B cell (primary cell): ENCODE measurements around the gene PRRC1. TPM values are rescaled to one million over a fixed set of nuclear protein-coding genes. Genes with fewer than 3 reads are reported as not detected.

Experiments used
- ATAC-seq: fragments of 200-7000 bp; cut with Tn5 transposase; one replicate; pipeline ENCODE4 v1.10.0; 2021; ENCODE audit warnings: low read depth, mild to moderate bottlenecking, moderate number of reproducible peaks, moderate library complexity
- CTCF ChIA-PET: fragments of 350-600 bp; sonication (Branson Sonifier 250); formaldehyde crosslinking; loops from one replicate; lab custom pipeline; 2021; ENCODE audit warnings: antibody characterized with exemption, inconsistent platforms; lab: Charles Lee
- POLR2A ChIA-PET: fragments of 350-600 bp; sonication (Branson Sonifier 250); formaldehyde crosslinking; loops from one replicate; lab custom pipeline; 2021; ENCODE audit warnings: antibody characterized with exemption; lab: Charles Lee
- DNase-seq: peaks from one replicate; pipeline ENCODE4 v3.0.0; 2013
- H2AFZ ChIP-seq: 2 replicates; pipeline ENCODE4 v1.6.1; 2012; ENCODE audit warnings: mild to moderate bottlenecking, low read depth, low read length; ENCODE audit not compliant: insufficient read depth, poor library complexity, severe bottlenecking
- H3K27ac ChIP-seq, 2 donors: 1 replicate in 1 of 2; 2 replicates in 1 of 2; pipeline ENCODE4 v1.5.1; 2012 to 2013; ENCODE audit warnings: low read length in 2 of 2, mild to moderate bottlenecking in 2 of 2, moderate library complexity in 1 of 2
- H3K27me3 ChIP-seq, 4 experiments: fragments of 200-600 bp in 1 of 4; sonication (generic) in 1 of 4; replicated peaks in 1 of 4; 1 replicate in 2 of 4; 2 replicates in 2 of 4; pipeline versions ENCODE4 v1.6.1 to v1.7.0; 2013 to 2016; ENCODE audit warnings: low read length in 3 of 4, mild to moderate bottlenecking in 2 of 4, mixed read lengths in 1 of 4, moderate library complexity in 1 of 4; ENCODE audit not compliant: insufficient read depth in 4 of 4, control insufficient read depth in 3 of 4; ENCODE audit errors: control extremely low read depth in 1 of 4
- H3K36me3 ChIP-seq, 2 experiments: replicated peaks in 1 of 2; 1 replicate in 1 of 2; 2 replicates in 1 of 2; pipeline versions ENCODE4 v1.6.1 to v1.7.1; 2013; ENCODE audit warnings: low read length in 1 of 2; ENCODE audit not compliant: insufficient read depth in 2 of 2, control insufficient read depth in 1 of 2; ENCODE audit errors: control extremely low read depth in 1 of 2, extremely low read depth in 1 of 2
- H3K4me1 ChIP-seq, 2 donors: fragments of 200-600 bp in 1 of 2; sonication (generic) in 1 of 2; 1 replicate in 1 of 2; 2 replicates in 1 of 2; pipeline versions ENCODE4 v1.5.1 to v1.6.1; 2013 to 2017; ENCODE audit warnings: low read length in 2 of 2; ENCODE audit not compliant: control insufficient read depth in 2 of 2, insufficient read depth in 2 of 2
- H3K4me2 ChIP-seq: replicated peaks from 2 replicates; pipeline ENCODE3; 2012; ENCODE audit warnings: mild to moderate bottlenecking, low read depth, low read length; ENCODE audit not compliant: poor library complexity, severe bottlenecking
- H3K4me3 ChIP-seq, 5 experiments: fragments of 200-600 bp in 1 of 5; sonication (generic) in 1 of 5; 1 replicate in 3 of 5; 2 replicates in 2 of 5; pipeline versions ENCODE4 v1.5.1 to v1.7.0; 2011 to 2016; ENCODE audit warnings: low read length in 4 of 5, mild to moderate bottlenecking in 4 of 5, low read depth in 2 of 5, control low read depth in 1 of 5, moderate library complexity in 1 of 5; ENCODE audit not compliant: insufficient read depth in 1 of 5; ENCODE audit errors: control extremely low read depth in 1 of 5, extremely low read depth in 1 of 5
- H3K79me2 ChIP-seq: fragments of 200-600 bp; sonication (generic); one replicate; pipeline ENCODE4 v1.6.0; 2016; ENCODE audit warnings: low read length; ENCODE audit not compliant: control insufficient read depth, insufficient read depth
- H3K9ac ChIP-seq: fragments of 200-600 bp; sonication (generic); 2 replicates; pipeline ENCODE4 v1.6.1; 2017; ENCODE audit warnings: mild to moderate bottlenecking, low read length, moderate library complexity
- H3K9me3 ChIP-seq, 3 donors: one replicate each; pipeline versions ENCODE4 v1.6.1 to v1.7.1; 2013; ENCODE audit warnings: low read length in 2 of 3; ENCODE audit not compliant: control insufficient read depth in 2 of 3, insufficient read depth in 1 of 3; ENCODE audit errors: control extremely low read depth in 1 of 3
- H4K20me1 ChIP-seq: 2 replicates; pipeline ENCODE4 v1.6.0; 2012; ENCODE audit warnings: mild to moderate bottlenecking, low read length; ENCODE audit not compliant: insufficient read depth, control insufficient read depth, poor library complexity, severe bottlenecking
- H3K27ac Mint-ChIP-seq: one replicate; pipeline ENCODE4 v1.8.0; 2021; ENCODE audit warnings: mixed read lengths
- H3K27me3 Mint-ChIP-seq: one replicate; pipeline ENCODE4 v1.8.0; 2021; ENCODE audit warnings: mixed read lengths
- H3K4me1 Mint-ChIP-seq: one replicate; pipeline ENCODE4 v1.8.0; 2021; ENCODE audit warnings: mixed read lengths
- H3K4me3 Mint-ChIP-seq: one replicate; pipeline ENCODE4 v1.8.0; 2021; ENCODE audit warnings: mixed read lengths
- H3K9me3 Mint-ChIP-seq: one replicate; pipeline ENCODE4 v1.8.0; 2022; ENCODE audit warnings: mixed read lengths; ENCODE audit not compliant: insufficient read depth
- EZH2 ChIP-seq: IDR thresholded peaks from 2 replicates; pipeline ENCODE4 v1.6.1; 2012; ENCODE audit warnings: borderline replicate concordance, low read depth, mild to moderate bottlenecking, moderate library complexity, low read length; ENCODE audit not compliant: insufficient read depth, poor library complexity, severe bottlenecking
- WGBS: methylation state at CpG from one replicate; pipeline ENCODE4 v1.1.5; 2013; ENCODE audit warnings: missing lambda C conversion rate; ENCODE audit not compliant: insufficient coverage; 5-methylcytosine and 5-hydroxymethylcytosine counted together
- intact Hi-C: fragments of 100-400 bp; cut with micrococcal nuclease; formaldehyde crosslinking; loops from one replicate; pipeline ENCODE4 v1.10.0; 2022
- polyA plus RNA-seq: library from polyadenylated mRNA; depleted of rRNA; stranded (reverse); fragments of >200 nt; gene quantifications from 2 replicates; pipeline ENCODE4 v1.2.3, GENCODE V29; 2012
- total RNA-seq, 2 donors: library from RNA; stranded (reverse); fragments of 120-200 nt in 1 of 2; gene quantifications; 1 replicate in 1 of 2; 2 replicates in 1 of 2; pipeline versions ENCODE4 v1.2.3 to v1.2.4, GENCODE V29; 2013 to 2022
- TF ChIP-seq, protein P1 (sequence below): fragments of 200-600 bp; IDR thresholded peaks from one replicate; pipeline ENCODE4 v1.8.0; 2022; ENCODE audit warnings: antibody characterized with exemption, mild to moderate bottlenecking

The PRRC1 gene
- total and polyA plus RNA-seq, 2 donors (not counting 1 experiment from before 2014, with no cell fraction given): 9.7 to 35.5 TPM

GRCh38 chr5:127586811-127587210 is 69.4 kb downstream of the PRRC1 start:
- Mint-ChIP-seq H3K27ac (no peak overlapping the region), H3K9me3 (peaks cover 2% of the 10 kb centered on the region), H3K27me3 (peaks cover 4% of the 10 kb centered on the region), H3K4me1 (peaks cover 12% of the 10 kb centered on the region), H3K4me3 (no peak overlapping the region)
- Histone ChIP-seq H3K36me3 (no peaks in the 10 kb centered on the region), H2AFZ (no peak overlapping the region), H3K4me1 (peaks cover 0 to 5% of the 10 kb centered on the region in 2 donors), H3K4me2 (no peak overlapping the region), H3K9me3 (no peaks in the 10 kb centered on the region), H3K4me3 (no peak overlapping the region), H3K79me2 (no peaks in the 10 kb centered on the region), H3K9ac (no peak overlapping the region), H4K20me1 (no peaks in the 10 kb centered on the region), H3K27me3 (no peaks in the 10 kb centered on the region), H3K27ac (no peak overlapping the region)
- ChIA-PET POLR2A (no interaction called here), CTCF (no interaction called here)
- ATAC-seq (no peak), DNase-seq (no peak)
- TF ChIP-seq, protein P1, sequence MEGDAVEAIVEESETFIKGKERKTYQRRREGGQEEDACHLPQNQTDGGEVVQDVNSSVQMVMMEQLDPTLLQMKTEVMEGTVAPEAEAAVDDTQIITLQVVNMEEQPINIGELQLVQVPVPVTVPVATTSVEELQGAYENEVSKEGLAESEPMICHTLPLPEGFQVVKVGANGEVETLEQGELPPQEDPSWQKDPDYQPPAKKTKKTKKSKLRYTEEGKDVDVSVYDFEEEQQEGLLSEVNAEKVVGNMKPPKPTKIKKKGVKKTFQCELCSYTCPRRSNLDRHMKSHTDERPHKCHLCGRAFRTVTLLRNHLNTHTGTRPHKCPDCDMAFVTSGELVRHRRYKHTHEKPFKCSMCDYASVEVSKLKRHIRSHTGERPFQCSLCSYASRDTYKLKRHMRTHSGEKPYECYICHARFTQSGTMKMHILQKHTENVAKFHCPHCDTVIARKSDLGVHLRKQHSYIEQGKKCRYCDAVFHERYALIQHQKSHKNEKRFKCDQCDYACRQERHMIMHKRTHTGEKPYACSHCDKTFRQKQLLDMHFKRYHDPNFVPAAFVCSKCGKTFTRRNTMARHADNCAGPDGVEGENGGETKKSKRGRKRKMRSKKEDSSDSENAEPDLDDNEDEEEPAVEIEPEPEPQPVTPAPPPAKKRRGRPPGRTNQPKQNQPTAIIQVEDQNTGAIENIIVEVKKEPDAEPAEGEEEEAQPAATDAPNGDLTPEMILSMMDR: no peak
- TF ChIP-seq EZH2: no peak
- intact Hi-C loops: no loop called here

- DNase-seq: no peak
- no peak overlapping the region for H3K4me2 ChIP-seq
- POLR2A ChIA-PET: no interaction called here
These were observed 69.9 kb downstream of the PRRC1 start for GRCh38 chr5:127587246-127587917.

More at GRCh38 chr5:127587246-127587917, 69.9 kb downstream of the PRRC1 start:
- Histone ChIP-seq H3K79me2 (no peaks in the 10 kb centered on the region), H3K27me3 (no peaks in the 10 kb centered on the region), H3K4me3 (no peak overlapping the region), H4K20me1 (no peaks in the 10 kb centered on the region), H3K36me3 (no peaks in the 10 kb centered on the region), H2AFZ (no peak overlapping the region), H3K27ac (no peak overlapping the region), H3K4me1 (peaks cover 0 to 5% of the 10 kb centered on the region in 2 donors), H3K9me3 (no peaks in the 10 kb centered on the region), H3K9ac (no peak overlapping the region)
- Mint-ChIP-seq H3K9me3 (peaks cover 2% of the 10 kb centered on the region), H3K4me1 (peaks cover 12% of the 10 kb centered on the region), H3K27ac (no peak overlapping the region), H3K4me3 (no peak overlapping the region), H3K27me3 (peaks cover 4% of the 10 kb centered on the region)
- CTCF ChIA-PET: no interaction called here
- no peak for ATAC-seq
- 71% methylated on average over 3 of the region's 4 CpGs for WGBS
- intact Hi-C loops: no loop called here
- TF ChIP-seq, protein P1: no peak
- no peak for TF ChIP-seq EZH2
